OCI-LY1 (cell line): ENCODE results near the gene ATF6B.

ENCODE experiments used
- CTCF ChIP-seq: fragments of 200-600 bp; sonication (generic), shearing (Covaris generic); IDR thresholded peaks from 2 replicates; pipeline ENCODE4 v1.5.1; 2017; ENCODE audit warnings: mild to moderate bottlenecking, antibody characterized with exemption, low read length, moderate library complexity, mixed read lengths
- EZH2 ChIP-seq: fragments of 200-600 bp; sonication (generic), shearing (Covaris generic); IDR thresholded peaks from 2 replicates; pipeline ENCODE4 v1.8.0; 2017; ENCODE audit warnings: borderline replicate concordance, mixed run types, mild to moderate bottlenecking, antibody characterized with exemption, low read length, moderate library complexity, mixed read lengths

- TF ChIP-seq EZH2, result no peak
- no peak for TF ChIP-seq CTCF
Measured at GRCh38 chr6:32176476-32177182, 48.6 kb upstream of the ATF6B start.
